SK-N-DZ (cell line): ENCODE results near the gene A3GALT2.

Source experiments
- small RNA-seq, 2 experiments: library from RNA; depleted of rRNA; stranded (forward); fragments of <200 nt; gene quantifications; one replicate each; pipeline ENCODE3, GENCODE V24; 2014

A3GALT2 gene

Small RNAs within 50 kb of the gene (small RNA-seq; reads per million reads assigned to genes)
- gene RN7SKP16, result 0.03 to 0.49 reads per million in 2 experiments
